Erythroblast (primary cell): ENCODE data around the gene YTHDF1.

Source experiments
- GATA1 ChIP-seq: IDR thresholded peaks from 2 replicates; pipeline ENCODE4 v1.6.1; 2011; ENCODE audit warnings: low read depth, mild to moderate bottlenecking, control low read depth, low read length, moderate library complexity
- POLR2A ChIP-seq: IDR thresholded peaks from 2 replicates; pipeline ENCODE4 v1.6.1; 2011; ENCODE audit warnings: mild to moderate bottlenecking, low read length

GRCh38 chr20:63169681-63170080, 46.2 kb downstream of the YTHDF1 start:
- TF ChIP-seq POLR2A (no peak), GATA1 (no peak)
